NCI-H2107 (cell line): ENCODE results near the gene ARL15.

ENCODE experiments used
- DNase-seq: peaks from one replicate; lab custom pipeline; 2025; lab: John Stamatoyannopoulos, UW

Gene ARL15

GRCh38 chr5:54030981-54031380, 279.4 kb downstream of the ARL15 start:
- no peak for DNase-seq

- DNase-seq, result no peak
Measured at GRCh38 chr5:54024466-54024865, 285.9 kb downstream of the ARL15 start.

DNA sequence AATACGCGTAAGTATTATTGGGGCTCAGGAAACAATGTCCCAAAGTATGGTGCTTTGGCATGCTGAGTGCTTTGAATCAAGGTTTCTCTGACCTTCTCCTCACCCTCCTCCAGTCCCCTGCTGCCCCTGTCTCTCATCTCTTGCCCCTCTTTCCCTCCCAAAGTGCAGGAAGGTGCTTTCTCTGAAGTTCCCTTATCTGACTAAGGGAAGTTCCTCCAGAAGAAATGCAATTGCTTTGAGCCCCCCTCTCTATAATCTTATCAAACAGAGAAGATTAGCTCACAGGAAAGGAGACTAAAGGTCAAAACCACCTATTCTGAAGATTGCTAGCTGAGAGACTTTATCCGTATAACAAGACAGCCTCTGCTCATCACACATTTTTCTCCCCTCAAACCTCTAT, 288.1 kb downstream of the ARL15 start:
- DNase-seq, result no peak

- no peak for DNase-seq
Measured at GRCh38 chr5:54021431-54022164, 288.8 kb downstream of the ARL15 start.

- DNase-seq, result no peak
Measured at GRCh38 chr5:54018438-54018837, 291.9 kb downstream of the ARL15 start.

GRCh38 chr5:54017580-54017979, 292.8 kb downstream of the ARL15 start:
- DNase-seq, result no peak

DNA sequence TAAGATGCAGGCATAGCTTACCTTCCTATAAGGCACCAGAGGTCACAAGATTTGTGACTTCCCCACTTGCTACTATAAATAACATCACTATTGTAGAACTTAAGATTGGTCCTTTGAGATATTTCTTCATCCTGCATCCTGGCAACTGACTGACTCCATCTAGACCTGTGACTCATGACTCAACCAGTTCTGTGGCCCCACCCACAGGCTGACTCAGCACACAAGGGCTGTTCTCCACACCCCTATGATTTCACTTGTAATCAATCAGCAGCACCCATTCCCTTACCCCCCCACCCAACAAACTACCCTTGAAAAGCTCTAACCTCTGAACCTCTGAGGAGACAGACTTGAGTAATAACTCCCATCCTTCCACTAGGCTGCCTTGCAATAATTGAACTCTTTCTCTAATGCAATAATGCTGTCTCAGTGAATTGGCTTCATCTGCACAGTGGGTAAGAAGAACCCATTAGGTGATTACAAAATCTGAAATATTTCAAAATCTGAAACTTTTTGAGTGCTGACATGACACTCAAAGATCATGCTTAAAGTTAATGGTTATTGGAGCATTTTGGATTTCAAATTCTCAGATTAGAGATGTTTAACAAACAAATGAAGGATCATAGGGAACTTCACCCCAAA, 296.7 kb downstream of the ARL15 start:
- DNase-seq, result no peak

GRCh38 chr5:54009828-54010227, 300.5 kb downstream of the ARL15 start:
- DNase-seq, result no peak

DNA sequence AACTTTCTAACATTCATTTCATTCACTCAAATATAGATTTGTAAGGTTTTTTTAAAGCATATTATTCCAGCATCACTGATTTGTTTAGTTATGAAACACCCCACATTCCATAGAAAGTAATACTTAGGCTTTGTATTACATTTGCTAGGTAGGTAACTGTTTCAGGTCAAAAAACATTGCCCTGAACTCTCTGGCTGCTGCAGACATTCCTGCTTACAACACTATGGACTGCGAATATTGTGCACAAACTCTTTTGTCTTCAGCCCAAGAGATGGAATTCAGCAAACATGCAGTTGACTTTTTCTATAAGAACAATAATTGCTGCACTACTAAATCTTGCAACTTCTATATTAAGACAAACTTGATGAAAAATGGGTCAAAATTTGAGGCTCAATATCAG, 301.0 kb downstream of the ARL15 start:
- DNase-seq, result no peak

DNA sequence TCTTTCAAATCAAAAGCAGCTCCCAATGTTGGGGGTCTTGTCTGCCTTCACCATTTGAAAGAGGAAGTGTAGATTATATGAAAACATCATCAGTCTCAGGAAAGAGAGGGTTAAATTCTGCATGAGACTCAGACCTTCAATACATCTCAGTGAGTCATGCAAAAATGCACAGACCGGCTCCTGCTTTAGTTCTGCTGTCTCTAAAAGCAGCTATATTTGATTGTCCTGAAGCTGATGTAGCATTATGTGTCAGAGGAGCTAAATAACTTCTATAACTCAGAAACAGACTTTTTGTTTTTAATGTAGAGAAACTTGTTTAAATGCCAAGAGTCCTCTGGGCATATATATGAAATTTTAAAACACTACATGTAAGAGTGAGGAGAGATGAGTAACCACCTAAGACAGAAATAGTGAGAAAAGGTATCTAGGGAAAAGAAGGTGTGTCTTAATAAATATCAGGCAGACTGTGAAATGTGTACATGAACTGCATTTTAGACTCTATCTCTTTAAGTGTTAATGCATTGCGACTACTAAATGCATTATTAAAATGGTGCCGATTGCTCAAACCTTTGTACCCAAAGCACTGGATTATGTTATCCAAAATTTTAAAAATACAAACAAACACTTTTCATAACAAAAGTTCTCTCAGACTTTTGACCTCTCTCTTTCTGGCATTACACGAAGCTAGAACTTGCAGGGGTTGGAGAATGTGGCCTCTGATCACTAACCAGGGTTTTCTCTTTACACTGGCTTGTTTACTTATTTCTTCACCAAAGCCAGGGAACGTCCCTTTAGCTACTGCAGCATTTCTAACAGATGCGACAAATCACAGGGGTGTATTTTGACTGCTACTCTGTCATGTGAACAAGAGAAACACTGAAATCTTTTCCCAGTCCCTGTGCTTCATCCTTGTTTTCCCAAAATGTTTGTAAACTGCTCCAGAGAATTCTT, 302.3 kb downstream of the ARL15 start:
- no peak for DNase-seq

DNA sequence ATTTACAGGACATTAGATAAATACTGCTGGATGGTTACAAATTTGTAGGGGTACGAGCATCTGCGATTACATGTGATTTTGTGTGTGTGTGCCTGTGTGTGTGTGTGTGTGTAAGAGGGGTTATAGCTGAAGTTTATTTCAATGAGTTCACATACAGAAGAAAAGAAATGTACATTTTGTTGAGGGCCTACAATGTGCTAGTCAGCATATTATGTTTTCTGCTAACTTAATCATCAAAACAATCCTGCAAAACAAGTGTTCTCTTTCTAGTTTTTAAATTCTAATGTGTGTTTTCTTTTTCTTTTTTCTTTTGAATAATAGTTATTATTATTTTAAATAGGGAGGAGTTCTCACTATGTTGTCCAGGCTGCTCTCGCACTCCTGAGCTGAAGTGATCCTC, 305.7 kb downstream of the ARL15 start:
- no peak for DNase-seq

DNA sequence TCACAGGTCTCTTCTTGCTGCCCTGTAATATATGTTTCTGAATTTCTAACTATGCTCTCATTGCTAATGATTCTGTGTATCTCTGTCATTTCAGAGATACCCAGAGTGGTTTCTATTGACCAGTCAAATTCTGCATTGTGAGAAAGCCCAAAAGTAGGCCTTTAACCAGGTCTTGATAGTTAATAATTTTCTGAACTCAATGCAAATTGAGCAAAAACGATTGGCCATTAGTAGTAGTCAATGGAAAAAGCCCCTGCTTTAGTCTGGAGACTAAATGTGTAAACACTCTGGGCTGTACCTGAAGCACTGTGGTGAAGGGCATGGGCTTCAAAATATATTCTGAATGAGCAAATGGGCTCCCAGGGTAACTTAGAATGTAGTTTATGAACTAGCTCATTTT, 307.6 kb downstream of the ARL15 start:
- DNase-seq, result no peak

DNA sequence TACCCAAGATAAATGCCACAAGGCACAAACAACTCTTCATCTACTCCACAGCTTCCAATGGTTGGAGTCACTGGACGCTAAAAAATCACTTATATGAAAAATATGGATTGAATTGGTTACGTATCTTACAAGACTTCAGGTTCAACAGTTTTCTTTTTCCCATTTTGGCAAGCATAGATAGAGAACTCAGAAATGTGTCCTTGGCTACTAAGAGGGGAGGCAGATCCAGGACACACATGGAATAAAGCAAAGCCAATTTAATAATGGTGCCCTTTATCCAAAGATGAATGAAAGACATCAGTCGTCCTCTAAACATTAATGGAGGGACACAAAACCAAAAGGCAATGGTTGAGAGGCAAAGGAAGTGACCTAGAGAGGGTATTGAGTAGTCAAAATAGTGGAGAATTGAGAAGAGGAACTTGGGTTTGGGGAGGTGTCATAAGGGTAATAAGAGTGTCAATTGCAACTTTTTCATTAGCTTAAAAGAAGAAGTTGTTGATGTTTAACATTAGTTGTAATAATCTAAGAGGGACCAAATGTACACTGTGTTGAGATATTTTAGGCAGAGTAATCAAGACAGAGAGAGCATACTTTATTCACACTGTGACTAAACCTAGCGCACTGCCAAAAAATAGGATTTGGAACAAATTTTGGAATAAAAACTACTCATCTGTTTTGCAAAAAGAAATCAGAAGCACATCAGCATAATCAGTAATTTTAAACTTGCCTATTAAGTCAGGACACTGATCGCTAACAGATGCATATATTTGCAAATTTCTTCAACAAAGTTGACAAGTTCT, 308.2 kb downstream of the ARL15 start:
- no peak for DNase-seq

- no peak for DNase-seq
Measured at GRCh38 chr5:54000011-54000410, 310.4 kb downstream of the ARL15 start.

DNA sequence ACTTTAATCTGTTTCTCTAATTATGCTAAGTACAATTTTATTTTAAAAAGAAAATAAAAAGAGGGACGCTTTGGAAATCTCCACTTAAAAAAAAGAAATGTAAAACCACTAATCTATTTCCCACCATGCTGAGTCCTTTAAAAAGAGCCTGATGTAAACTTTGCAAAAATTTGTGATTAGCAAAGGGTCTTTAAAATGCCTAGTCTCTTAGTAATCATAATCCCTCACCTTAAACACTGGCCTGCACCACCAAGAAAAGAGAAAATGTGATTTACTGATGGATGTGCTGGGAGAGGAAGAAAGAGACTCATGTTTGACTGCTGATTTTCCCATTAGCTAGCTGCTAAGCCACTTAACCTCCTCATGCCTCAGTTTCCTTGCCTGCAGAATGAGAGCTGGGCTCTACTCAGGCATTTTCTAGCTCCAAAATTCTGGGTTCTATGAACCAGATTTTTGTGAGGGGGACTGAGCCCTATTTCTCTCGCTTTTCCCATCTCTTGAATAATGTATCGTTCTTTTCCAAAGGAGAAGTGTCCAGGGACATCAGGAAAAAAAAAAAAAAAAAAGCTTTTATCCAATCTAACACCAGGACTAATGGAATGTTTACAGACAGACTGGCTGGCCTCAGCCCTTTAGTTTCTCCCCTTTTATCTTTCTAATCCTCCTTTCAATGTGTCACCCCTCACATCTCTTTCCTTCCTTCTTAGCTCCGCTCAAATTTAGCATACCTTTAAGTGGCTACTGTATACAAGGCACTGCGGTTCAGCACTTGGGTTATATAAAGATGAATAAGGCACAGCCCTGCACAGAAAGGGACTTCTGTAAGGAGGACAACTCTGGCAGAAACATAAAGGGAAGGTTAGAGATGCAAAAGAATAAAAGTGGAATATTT, 312.4 kb downstream of the ARL15 start:
- no peak for DNase-seq

GRCh38 chr5:53996008-53996407, 314.4 kb downstream of the ARL15 start:
- DNase-seq, result no peak

DNA sequence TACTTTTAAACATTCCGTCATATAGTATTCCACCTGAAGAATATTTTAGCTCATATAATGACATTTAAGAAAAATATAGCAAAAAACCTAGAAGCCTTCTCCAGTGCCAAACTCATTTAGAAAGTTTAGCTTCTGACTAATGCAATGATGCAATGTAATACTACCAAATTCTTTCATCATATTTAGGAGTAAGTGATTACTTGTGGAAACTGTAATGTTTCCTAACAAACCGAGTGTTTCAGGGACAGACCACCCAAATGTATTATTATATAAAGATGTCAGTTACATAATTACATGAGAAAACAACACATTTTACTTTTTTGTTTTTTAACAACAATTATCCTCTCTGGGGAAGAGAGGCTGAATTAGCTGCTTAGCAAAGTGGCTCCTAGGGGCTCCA, 316.2 kb downstream of the ARL15 start:
- no peak for DNase-seq

DNA sequence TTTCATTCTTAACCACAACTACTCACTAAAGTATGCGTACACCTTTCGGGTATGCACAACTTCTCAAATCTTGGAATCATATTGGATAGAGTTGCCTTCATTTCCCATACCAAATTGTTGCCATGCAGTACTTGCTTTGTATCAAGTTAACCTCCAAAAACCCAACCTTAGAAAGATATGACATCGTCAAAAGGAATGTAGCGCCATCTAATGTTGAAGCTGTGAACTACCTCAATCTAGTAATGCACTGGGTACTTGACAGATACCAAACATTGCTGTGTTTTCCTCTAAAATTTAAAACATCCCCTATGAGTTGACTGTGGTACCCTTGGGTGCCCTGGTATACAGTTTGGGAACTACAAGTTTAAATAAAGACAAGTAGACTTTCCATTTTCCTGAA, 318.4 kb downstream of the ARL15 start:
- no peak for DNase-seq

DNA sequence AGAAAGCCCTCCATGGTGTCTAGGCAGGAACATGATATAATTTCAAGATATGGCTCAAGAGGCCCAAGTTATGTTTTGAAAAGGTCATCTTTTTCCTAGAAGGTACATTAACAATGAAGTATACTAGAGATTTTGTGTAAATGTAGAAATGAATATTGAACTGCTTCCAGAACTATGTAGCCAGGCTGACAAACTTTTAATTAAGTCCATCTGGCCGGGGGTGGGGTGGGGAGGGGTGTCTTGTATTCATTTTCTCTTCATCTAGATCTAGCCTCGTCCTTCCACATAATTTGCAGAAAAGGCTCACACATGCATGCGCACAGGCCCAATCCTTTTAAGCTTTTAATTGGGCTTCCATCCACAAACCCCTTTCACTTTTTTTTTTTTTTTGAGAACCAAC, 323.3 kb downstream of the ARL15 start:
- DNase-seq, result no peak

DNA sequence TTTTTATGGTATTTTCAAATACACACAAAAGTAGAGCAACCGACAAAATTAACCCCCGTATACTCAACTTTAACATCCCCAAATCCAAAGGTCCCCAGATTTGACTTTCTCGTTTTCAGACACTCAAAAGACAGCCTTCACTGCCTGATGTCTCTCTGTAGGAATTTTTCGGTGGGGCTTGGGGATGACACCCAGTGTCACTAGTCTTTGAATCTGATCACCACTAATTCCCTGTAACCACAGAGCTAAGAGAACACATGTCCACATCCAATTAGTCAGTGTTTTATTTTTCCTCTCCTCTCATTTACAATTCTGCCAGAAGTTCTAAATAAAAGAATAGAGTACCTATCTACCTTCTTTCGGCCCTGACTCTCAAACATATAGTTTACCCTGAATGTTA, 324.6 kb downstream of the ARL15 start:
- no peak for DNase-seq

DNA sequence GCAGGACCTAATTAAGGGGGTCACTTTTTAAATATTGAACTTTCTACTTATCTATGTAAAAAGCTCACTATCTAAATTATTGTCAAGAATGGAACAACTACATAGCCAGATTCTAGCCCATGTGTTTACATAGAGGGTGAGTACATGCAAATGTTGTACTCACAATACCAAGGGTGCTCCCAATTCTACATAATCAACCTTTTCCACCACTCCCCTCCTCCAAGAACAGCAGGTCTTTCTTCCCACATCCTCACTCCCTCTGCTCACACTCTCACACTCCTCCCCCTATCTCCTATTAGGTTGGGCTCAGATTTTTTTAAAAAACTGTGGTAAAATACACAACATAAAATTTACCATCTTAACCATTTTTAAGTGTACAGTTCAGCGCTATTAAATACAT, 325.4 kb downstream of the ARL15 start:
- no peak for DNase-seq
